T47D (cell line): ENCODE measurements around the gene TCF7L2.

ENCODE experiments used
- DNase-seq, 2 experiments: peaks; one replicate each; pipeline versions ENCODE4 v3.0.0 to v3.0.0-alpha.2; 2011 to 2012; ENCODE audit warnings: low read depth in 1 of 2, low spot score in 1 of 2
- JUND ChIP-seq: IDR thresholded peaks from 2 replicates; pipeline ENCODE4 v1.6.1; 2012; ENCODE audit warnings: low read depth
- in situ Hi-C: cut with HindIII; loops from 2 replicates; pipeline ENCODE4 v1.10.0; 2016; ENCODE audit warnings: low sequenced_read_pairs, low pct_unique_long_range_greater_than_20kb

The TCF7L2 gene

DNA sequence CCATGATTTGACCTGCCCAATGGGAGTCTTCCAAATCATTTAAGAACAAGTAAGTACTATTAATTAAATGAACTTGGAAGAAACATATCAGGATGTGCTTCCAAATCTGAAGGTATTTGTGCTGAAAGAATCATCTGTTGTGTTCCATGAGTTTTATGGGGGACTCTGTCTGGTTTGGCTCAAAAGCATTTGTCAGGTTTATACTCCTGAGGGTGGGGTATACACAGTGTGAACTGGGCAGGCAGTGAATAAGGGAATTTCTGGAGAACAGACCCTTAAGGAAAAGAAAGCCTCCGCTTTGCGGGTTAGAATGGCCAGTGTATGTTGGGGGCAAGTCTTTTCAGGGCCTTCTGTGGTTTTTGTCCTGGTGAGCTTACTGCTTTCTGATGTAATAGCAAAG lies 29.9 kb downstream of the TCF7L2 start:
- in situ Hi-C loops: no loop called here
- no peak for DNase-seq

GRCh38 chr10:112980937-112981336 lies 30.9 kb downstream of the TCF7L2 start:
- no peak for TF ChIP-seq JUND
- in situ Hi-C loops: no loop called here
- no peak for DNase-seq

More for the DNA sequence above, 29.9 kb downstream of the TCF7L2 start:
- TF ChIP-seq JUND: no peak

DNA sequence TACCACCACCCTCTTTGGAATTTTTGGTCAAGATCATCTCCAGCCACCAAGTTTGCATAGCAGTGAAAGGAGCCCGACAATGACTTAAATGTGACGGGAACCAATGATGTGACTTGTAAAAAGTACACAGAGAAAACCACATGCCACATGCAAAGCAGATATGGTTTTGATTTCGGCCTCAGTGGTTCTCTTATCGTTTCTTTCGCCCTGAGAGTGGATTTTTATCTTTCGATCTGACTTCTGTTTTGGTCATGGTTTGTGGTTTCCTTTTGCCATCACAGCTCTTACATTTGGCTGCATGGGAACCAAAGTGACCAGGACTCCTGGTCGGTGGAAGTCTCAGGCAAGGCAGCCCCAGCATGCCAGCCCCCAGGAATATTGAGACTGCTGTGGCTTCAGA lies 31.5 kb downstream of the TCF7L2 start:
- no peak for TF ChIP-seq JUND
- DNase-seq: no peak

DNA sequence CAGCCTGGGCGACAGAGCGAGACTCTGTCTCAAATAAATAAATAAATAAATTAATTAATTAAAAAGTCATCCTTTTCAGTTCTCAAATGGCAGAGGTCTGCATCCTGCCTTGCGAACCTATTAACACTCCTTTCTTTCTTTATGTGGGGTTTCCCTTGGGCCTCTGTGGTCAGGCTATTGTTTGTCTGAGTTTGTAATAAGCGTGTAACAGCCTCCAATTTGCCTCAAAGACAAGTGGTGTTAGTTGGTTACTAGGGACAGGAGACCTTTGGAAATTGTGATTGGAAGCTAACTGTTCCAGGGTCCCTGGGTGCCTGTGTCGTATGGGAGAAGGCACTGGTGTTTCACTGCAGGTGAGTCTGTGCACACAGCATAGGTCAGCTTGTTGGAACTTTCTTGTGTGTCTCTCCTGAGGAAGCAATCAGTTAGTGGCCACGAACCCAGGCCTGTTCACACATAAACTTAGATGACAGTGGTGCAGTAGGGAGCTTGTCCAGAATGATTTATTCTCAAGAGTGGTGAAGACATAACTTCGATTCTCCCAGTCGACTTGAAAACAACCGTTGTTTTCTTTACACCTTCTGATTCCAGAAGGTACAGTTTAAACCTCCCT lies 33.5 kb downstream of the TCF7L2 start:
- no peak for DNase-seq
- in situ Hi-C loops: no loop called here
- no peak for TF ChIP-seq JUND

More for the DNA sequence above, 31.5 kb downstream of the TCF7L2 start:
- in situ Hi-C loops: no loop called here

DNA sequence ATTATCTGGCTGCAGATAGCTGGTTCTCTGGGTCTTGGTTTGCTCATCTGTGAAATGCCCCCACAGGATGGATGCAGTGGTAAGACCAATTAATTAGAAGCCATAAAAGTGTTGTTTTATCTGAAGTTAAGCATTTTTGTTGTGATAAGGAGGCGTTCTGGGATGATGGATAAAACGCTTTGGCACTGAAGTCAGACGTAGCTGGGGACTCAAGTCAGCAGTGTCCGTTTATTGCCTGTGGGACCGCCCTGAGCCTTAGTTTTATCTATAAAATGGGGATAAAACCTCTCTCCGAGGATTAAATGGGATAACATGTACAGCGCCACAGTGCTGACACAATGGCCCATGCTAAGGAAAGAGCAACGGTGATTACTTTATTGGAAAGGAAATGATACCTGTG lies 34.7 kb downstream of the TCF7L2 start:
- DNase-seq: no peak
- in situ Hi-C loops: no loop called here
- TF ChIP-seq JUND: no peak

GRCh38 chr10:112985690-112986543 lies 35.9 kb downstream of the TCF7L2 start:
- DNase-seq: no peak
- in situ Hi-C loops: no loop called here

GRCh38 chr10:112986544-112987190 lies 36.6 kb downstream of the TCF7L2 start:
- DNase-seq: no peak

More at GRCh38 chr10:112985690-112986543, 35.9 kb downstream of the TCF7L2 start:
- TF ChIP-seq JUND: no peak

GRCh38 chr10:112988839-112989406 lies 38.9 kb downstream of the TCF7L2 start:
- in situ Hi-C loops: no loop called here
- no peak for DNase-seq
- TF ChIP-seq JUND: no peak

More at GRCh38 chr10:112986544-112987190, 36.6 kb downstream of the TCF7L2 start:
- in situ Hi-C loops: no loop called here
- TF ChIP-seq JUND: no peak

GRCh38 chr10:112989826-112990225 lies 39.8 kb downstream of the TCF7L2 start:
- TF ChIP-seq JUND: no peak
- DNase-seq: no peak
- in situ Hi-C loops: no loop called here

DNA sequence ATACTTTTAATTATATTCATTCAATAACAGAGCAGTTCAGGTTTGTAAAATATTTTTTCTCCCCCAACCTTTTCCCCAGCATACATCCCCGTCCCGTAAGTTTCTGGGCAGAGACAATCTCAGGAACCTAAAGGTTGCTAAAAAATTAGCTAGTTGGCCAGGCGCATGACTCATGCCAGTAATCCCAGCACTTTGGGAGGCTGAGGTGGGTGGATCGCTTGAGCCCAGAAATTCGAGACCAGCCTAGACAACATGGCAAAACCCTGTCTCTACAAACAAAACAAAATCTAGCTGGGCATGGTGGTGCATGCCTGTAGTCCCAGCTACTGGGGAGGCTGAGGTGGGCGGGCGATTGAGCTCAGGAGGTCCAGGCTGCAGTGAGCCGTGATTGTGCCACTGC lies 40.2 kb downstream of the TCF7L2 start:
- no peak for DNase-seq
- no peak for TF ChIP-seq JUND
- in situ Hi-C loops: no loop called here

- no peak for DNase-seq
- TF ChIP-seq JUND: no peak
- in situ Hi-C loops: no loop called here
These were observed 41.9 kb downstream of the TCF7L2 start for GRCh38 chr10:112991888-112992491.

DNA sequence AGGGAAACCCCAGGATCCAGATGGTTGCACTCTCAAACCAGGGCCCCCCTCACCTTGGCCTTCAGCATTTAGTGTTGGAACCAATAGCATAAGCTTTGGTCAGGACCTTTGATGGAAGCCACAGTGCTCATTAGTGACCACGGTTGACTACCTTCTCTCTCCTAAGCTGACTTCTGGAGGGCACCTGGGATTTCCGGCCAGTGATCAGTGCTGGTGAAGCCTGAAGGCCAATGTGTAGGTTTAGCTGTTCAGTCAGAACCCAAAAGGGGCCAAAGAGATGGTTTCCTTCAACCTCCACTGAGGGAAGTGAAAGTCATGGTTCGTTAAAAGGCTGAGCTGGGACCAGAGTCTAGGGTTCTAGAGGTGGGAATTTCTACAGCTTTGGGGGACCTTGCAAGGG lies 46.4 kb downstream of the TCF7L2 start:
- in situ Hi-C loops: no loop called here
- TF ChIP-seq JUND: no peak
- no peak for DNase-seq

- DNase-seq: no peak
- no peak for TF ChIP-seq JUND
- in situ Hi-C loops: no loop called here
These were observed 49.1 kb downstream of the TCF7L2 start for GRCh38 chr10:112999102-112999501.
